ENCODE results near the gene ITIH5. TPM values are rescaled to one million over a fixed set of nuclear protein-coding genes. Genes with fewer than 3 reads are reported as not detected.

The ITIH5 gene
- total and polyA plus RNA-seq, 9 of the 15 experiments (the other 6 are each of a cell fraction or from before 2014, with no cell fraction given), result 0.52 to 4.5 (median 2.6) TPM

DNA sequence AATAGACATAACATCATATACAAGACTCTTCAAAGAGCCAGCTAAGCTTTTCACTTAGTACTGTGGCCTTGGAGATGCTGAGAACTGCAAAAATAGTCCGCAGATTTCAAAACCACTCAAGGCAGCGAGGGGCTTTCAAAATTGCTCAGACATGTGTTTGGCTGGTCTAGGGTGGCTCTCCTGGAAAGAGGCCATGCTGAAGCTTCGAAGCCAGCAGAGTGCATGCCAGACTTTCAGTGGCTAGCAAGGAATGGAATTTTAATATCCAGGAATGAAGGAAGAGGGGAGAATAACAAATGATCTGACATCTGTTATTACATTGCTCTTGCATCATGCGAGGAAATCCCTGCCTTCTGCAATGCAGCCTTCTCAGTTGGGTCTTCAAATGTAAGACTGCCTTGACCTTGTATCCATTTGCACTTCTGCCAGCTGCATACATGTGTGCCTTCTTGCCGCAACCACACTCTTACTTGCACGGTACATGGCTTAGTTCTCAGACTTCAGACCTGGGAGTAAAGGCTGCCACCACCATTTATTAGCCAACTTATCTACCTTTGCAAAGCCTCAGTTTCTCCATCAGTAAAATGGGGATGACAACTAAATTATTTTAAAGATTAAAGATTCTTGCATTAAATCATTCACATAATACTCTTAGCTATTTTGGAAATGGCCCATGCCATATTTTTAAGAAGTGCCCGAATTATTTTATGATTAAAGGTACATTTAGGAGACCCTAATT lies 55.9 kb downstream of the ITIH5 start (continued):
- TF ChIP-seq POLR2AphosphoS2 (IDR thresholded peaks at IDR 0.05; ENCODE audit: low read length) (no peak), BCL6 (CRISPR knock-in tag; IDR thresholded peaks at IDR 0.05) (no peak), ZNF551 (CRISPR knock-in tag; IDR thresholded peaks at IDR 0.05) (no peak), HMG20A (CRISPR knock-in tag; conservative IDR thresholded peaks at IDR 0.05) (no peak), HDAC8 (tag; IDR thresholded peaks at IDR 0.05) (peak; percentile 78), NFIX (CRISPR knock-in tag; IDR thresholded peaks at IDR 0.05; ENCODE audit: low read depth) (no peak), ARID1B (IDR thresholded peaks at IDR 0.05) (no peak), MIER1 (IDR thresholded peaks at IDR 0.05; ENCODE audit: low read depth) (no peak), DIDO1 (tag; IDR thresholded peaks at IDR 0.05; ENCODE audit: low read depth) (0 out of 2 replicates have a peak, but pooled peaks have one; percentile 35), SMAD1 (IDR thresholded peaks at IDR 0.05; ENCODE audit: low read depth, low read length, partially characterized antibody) (no peak), PHTF2 (CRISPR knock-in tag; IDR thresholded peaks at IDR 0.05) (no peak), ZKSCAN3 (CRISPR knock-in tag; IDR thresholded peaks at IDR 0.05) (no peak), DACH1 (IDR thresholded peaks at IDR 0.05; ENCODE audit: partially characterized antibody) (no peak), JUND (IDR thresholded peaks at IDR 0.05; ENCODE audit: borderline replicate concordance, low read depth, low read length) (peak; percentile 26; the same call in 1 of the 2 replicates), JUND (tag; IDR thresholded peaks at IDR 0.05; ENCODE audit: borderline replicate concordance, low read depth, low read length) (peak; percentile 14; the same call in 1 of the 3 replicates)
- TF ChIP-seq, protein P1, sequence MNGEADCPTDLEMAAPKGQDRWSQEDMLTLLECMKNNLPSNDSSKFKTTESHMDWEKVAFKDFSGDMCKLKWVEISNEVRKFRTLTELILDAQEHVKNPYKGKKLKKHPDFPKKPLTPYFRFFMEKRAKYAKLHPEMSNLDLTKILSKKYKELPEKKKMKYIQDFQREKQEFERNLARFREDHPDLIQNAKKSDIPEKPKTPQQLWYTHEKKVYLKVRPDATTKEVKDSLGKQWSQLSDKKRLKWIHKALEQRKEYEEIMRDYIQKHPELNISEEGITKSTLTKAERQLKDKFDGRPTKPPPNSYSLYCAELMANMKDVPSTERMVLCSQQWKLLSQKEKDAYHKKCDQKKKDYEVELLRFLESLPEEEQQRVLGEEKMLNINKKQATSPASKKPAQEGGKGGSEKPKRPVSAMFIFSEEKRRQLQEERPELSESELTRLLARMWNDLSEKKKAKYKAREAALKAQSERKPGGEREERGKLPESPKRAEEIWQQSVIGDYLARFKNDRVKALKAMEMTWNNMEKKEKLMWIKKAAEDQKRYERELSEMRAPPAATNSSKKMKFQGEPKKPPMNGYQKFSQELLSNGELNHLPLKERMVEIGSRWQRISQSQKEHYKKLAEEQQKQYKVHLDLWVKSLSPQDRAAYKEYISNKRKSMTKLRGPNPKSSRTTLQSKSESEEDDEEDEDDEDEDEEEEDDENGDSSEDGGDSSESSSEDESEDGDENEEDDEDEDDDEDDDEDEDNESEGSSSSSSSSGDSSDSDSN (IDR thresholded peaks at IDR 0.05; ENCODE audit: borderline replicate concordance in 1 of 2, low read depth in 2 of 2, low read length in 2 of 2), result no peak
- TF ChIP-seq, protein P2, sequence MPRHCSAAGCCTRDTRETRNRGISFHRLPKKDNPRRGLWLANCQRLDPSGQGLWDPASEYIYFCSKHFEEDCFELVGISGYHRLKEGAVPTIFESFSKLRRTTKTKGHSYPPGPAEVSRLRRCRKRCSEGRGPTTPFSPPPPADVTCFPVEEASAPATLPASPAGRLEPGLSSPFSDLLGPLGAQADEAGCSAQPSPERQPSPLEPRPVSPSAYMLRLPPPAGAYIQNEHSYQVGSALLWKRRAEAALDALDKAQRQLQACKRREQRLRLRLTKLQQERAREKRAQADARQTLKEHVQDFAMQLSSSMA (CRISPR knock-in tag; IDR thresholded peaks at IDR 0.05), result no peak
- TF ChIP-seq, protein P3, sequence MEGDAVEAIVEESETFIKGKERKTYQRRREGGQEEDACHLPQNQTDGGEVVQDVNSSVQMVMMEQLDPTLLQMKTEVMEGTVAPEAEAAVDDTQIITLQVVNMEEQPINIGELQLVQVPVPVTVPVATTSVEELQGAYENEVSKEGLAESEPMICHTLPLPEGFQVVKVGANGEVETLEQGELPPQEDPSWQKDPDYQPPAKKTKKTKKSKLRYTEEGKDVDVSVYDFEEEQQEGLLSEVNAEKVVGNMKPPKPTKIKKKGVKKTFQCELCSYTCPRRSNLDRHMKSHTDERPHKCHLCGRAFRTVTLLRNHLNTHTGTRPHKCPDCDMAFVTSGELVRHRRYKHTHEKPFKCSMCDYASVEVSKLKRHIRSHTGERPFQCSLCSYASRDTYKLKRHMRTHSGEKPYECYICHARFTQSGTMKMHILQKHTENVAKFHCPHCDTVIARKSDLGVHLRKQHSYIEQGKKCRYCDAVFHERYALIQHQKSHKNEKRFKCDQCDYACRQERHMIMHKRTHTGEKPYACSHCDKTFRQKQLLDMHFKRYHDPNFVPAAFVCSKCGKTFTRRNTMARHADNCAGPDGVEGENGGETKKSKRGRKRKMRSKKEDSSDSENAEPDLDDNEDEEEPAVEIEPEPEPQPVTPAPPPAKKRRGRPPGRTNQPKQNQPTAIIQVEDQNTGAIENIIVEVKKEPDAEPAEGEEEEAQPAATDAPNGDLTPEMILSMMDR (IDR thresholded peaks at IDR 0.05 in 2 of 3, conservative IDR thresholded peaks at IDR 0.05 in 1 of 3; ENCODE audit: insufficient read depth in 2 of 3, low read depth in 1 of 3, low read length in 3 of 3), result no peak
- TF ChIP-seq, protein P4, sequence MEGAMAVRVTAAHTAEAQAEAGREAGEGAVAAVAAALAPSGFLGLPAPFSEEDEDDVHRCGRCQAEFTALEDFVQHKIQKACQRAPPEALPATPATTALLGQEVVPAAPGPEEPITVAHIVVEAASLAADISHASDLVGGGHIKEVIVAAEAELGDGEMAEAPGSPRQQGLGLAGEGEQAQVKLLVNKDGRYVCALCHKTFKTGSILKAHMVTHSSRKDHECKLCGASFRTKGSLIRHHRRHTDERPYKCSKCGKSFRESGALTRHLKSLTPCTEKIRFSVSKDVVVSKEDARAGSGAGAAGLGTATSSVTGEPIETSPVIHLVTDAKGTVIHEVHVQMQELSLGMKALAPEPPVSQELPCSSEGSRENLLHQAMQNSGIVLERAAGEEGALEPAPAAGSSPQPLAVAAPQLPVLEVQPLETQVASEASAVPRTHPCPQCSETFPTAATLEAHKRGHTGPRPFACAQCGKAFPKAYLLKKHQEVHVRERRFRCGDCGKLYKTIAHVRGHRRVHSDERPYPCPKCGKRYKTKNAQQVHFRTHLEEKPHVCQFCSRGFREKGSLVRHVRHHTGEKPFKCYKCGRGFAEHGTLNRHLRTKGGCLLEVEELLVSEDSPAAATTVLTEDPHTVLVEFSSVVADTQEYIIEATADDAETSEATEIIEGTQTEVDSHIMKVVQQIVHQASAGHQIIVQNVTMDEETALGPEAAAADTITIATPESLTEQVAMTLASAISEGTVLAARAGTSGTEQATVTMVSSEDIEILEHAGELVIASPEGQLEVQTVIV (CRISPR knock-in tag; IDR thresholded peaks at IDR 0.05; ENCODE audit: borderline replicate concordance), result no peak
- TF ChIP-seq, protein P5, sequence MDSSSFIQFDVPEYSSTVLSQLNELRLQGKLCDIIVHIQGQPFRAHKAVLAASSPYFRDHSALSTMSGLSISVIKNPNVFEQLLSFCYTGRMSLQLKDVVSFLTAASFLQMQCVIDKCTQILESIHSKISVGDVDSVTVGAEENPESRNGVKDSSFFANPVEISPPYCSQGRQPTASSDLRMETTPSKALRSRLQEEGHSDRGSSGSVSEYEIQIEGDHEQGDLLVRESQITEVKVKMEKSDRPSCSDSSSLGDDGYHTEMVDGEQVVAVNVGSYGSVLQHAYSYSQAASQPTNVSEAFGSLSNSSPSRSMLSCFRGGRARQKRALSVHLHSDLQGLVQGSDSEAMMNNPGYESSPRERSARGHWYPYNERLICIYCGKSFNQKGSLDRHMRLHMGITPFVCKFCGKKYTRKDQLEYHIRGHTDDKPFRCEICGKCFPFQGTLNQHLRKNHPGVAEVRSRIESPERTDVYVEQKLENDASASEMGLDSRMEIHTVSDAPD (CRISPR knock-in tag; IDR thresholded peaks at IDR 0.05), result no peak
